ENCODE measurements around the gene ITGB3BP.

The ITGB3BP gene

DNA sequence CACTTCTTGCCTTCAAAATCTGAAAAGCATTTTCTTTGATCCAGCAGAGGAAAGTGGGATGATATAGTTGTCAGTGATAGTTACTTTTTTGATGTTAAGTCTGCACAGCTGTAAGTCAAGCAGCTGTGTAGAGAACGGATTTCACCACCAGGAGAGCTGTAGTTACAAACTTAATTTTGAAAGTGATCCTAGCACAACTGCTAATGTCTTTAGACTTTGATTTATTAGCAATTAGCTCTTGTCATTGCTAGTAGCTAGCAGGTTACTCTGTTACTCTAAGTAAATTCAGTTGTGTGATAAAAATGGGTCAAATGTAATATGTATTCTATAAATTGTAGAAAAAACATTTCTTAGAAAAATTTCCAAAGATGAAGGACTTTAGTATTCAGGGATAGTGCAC is 109.6 kb downstream of the ITGB3BP start:
- no peak for DNase-seq

GRCh38 chr1:63411066-63411465 is 112.0 kb downstream of the ITGB3BP start:
- DNase-seq = no peak

- no peak for DNase-seq
These were observed 114.7 kb downstream of the ITGB3BP start for GRCh38 chr1:63408331-63408730.

DNA sequence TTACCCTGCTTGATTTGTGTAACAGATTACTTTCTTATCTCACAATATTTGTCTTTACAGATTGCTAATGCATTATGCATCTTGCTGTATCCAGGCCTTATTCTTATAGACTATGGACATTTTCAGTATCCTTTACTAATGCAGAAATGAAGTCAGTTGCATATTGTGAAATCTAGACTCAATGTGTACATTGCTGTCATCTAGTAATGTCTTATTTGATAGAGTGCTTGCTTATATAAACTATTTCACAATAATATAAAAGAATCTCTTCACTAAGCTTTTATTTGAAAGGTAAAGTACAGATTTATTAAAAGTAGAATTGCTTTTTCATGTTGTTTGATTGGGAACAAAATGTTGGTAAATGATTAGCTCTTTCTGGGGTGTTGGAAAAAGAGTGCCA is 116.0 kb downstream of the ITGB3BP start:
- DNase-seq = no peak

DNA sequence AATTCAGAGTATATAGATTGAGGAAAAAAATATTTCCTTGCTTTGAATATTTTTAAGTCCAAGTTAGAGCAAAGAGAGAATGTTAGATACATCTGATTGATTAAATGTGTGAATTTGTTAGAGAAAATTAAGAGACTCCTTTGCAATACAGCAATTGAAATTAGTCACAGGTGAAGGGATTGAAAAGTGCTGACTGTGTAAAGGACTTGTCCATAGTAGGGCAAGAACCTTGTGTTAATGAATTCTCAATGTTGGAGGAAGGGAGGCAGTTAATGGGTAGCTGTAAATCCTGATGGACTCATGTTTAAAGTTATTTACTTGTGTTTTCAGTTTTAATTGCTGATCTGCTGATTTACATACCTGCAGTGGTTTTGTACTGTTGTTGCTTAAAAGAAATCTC is 117.0 kb downstream of the ITGB3BP start:
- no peak for DNase-seq

DNA sequence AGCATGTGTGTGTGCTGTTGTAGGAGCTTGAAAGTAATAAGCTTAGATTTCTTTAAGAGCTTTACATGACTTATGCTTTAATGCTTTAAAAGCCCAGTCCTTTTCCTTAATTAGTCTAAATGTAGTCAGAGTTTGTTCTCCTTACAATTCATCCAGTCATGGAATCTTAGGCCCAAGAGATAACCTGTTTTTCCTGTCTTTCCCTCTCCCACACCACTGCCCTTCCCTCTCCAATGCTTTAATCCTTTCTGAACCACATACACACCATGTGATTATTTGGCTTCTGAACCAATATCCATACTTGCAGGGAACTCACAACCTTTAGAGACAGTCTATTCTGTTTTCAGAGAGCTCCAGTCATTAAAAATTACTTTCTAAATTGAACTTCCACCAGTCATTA is 118.0 kb downstream of the ITGB3BP start:
- no peak for DNase-seq

GRCh38 chr1:63403386-63403785 is 119.6 kb downstream of the ITGB3BP start:
- no peak for DNase-seq

DNA sequence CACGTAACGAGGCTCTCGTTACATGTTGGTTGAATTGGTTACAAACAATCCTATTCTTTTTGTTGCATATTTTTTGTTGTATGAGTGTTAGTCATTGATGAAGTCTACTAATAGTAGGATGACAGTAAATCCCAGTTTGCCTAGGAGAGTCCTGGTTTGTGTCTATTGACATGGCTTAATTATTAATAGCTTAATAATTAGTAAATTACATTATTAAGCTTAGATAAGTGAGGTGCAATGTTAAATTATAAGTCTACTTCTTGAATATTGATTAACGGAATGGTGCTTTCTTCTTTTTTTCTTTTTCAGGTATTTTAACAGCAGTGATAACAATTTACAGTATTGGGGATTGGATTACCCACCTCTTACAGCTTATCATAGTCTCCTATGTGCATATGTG is 121.1 kb downstream of the ITGB3BP start:
- no peak for DNase-seq
